Activated T-cell treated with anti-CD3 and anti-CD28 coated beads, Interleukin-2, amount 50 U/mL, for 72 hours (primary cell): Measurements from ENCODE around the gene INPP4B. TPM values are rescaled to one million over a fixed set of nuclear protein-coding genes. Genes with fewer than 3 reads are reported as not detected.
A peak's percentile ranks its signal among the peaks of the same experiment; 100 is the strongest.

Experiments
- ATAC-seq, 2 donors: fragments of 150-1000 bp; cut with Tn5 transposase; replicated peaks in 1 of 2; 2 replicates each; pipeline ENCODE4 v1.10.0; 2021; ENCODE audit warnings: moderate library complexity in 2 of 2, mild to moderate bottlenecking in 1 of 2
- DNase-seq, 2 donors: peaks; one replicate each; pipeline ENCODE4 v3.0.0; 2021 to 2022; ENCODE audit warnings: mixed read lengths in 1 of 2
- H3K27ac Mint-ChIP-seq: one replicate; pipeline ENCODE4 v1.8.0; 2022; ENCODE audit warnings: mild to moderate bottlenecking, moderate library complexity, mixed read lengths
- H3K27me3 Mint-ChIP-seq: one replicate; pipeline ENCODE4 v1.8.0; 2022; ENCODE audit warnings: low read depth, mixed read lengths
- H3K36me3 Mint-ChIP-seq, 2 donors: one replicate each; pipeline ENCODE4 v1.8.0; 2022; ENCODE audit warnings: mixed read lengths in 2 of 2, mild to moderate bottlenecking in 1 of 2; ENCODE audit not compliant: insufficient read depth in 2 of 2
- H3K4me1 Mint-ChIP-seq: one replicate; pipeline ENCODE4 v1.8.0; 2022; ENCODE audit warnings: low read depth, mixed read lengths
- H3K4me3 Mint-ChIP-seq, 2 donors: one replicate each; pipeline ENCODE4 v1.8.0; 2022; ENCODE audit warnings: mild to moderate bottlenecking in 2 of 2, mixed read lengths in 2 of 2, moderate library complexity in 2 of 2
- H3K9me3 Mint-ChIP-seq, 2 donors: one replicate each; pipeline ENCODE4 v1.8.0; 2022; ENCODE audit warnings: mixed read lengths in 2 of 2
- total RNA-seq, 2 donors: library from RNA; stranded (reverse); gene quantifications; one replicate each; pipeline ENCODE4 v1.2.3, GENCODE V29; 2022

Gene INPP4B
- total RNA-seq, 2 donors from 2014 or later: 64.9 to 67.3 TPM

DNA sequence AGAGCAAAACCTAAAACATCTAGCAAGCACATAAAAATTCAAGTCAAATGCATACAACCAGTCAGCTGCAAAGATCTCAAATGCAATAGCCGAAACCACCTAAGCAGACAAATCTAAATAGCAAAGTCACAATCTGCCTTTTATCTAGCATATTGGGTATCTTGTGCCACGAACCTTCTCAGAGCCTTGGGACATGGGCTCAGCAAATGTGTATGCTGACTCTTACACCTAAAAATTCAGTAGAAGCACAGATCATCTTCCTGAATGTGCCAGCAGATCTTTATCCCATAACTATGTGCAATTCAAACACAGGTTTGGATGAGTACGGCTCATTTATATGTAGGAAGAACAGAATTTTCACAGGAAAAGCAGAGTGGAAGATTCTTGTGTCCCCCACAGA lies 492.1 kb downstream of the INPP4B start:
- ATAC-seq (no peak), DNase-seq (no peak)
- Mint-ChIP-seq H3K4me3 (peak overlapping the region; percentile 79 to 82), H3K27me3 (no peaks in the 10 kb centered on the region), H3K4me1 (peaks cover 100% of the 10 kb centered on the region), H3K36me3 (no peaks in the 10 kb centered on the region), H3K9me3 (no peaks in the 10 kb centered on the region), H3K27ac (peak overlapping the region; percentile 97)

DNA sequence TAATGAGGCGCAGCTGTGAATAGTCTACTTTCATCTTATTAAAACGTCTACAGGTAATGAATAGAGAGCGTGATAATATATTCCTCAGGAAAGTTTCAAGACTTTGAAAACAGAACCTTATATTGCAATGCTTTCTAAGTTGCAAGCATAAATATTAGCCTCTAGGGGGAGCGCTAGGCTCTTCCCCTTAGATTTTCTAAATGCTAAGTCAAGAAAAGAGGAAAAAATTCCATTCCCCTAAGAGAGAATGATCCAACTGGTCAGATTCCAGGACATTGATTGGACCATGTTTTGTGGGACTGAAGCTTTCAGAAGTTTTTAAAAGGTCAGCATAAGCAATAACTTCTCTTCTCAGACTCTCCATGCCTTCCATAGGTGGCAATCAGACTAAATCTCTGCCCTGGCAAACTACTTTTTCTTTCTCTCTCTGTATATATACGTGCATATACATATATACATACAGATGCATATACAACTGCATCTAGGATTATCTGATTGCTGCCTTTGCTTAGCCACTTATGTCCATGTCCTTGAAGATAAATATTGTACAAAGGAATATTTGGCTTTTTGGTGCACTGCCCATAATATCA lies 492.9 kb downstream of the INPP4B start:
- no peak for DNase-seq
- H3K4me3 Mint-ChIP-seq: peak overlapping the region; percentile 79 to 82
- peaks cover 100% of the 10 kb centered on the region for H3K4me1 Mint-ChIP-seq
- peaks cover 0 to 3% of the 10 kb centered on the region in 2 donors for H3K36me3 Mint-ChIP-seq
- H3K27ac Mint-ChIP-seq: peak overlapping the region; percentile 97
- no peaks in the 10 kb centered on the region for H3K9me3 Mint-ChIP-seq
- peak in 1 of 2 donors; percentile 30 for ATAC-seq
- H3K27me3 Mint-ChIP-seq: no peaks in the 10 kb centered on the region

- Mint-ChIP-seq H3K27ac (peak overlapping the region; percentile 97), H3K27me3 (no peaks in the 10 kb centered on the region), H3K4me1 (peaks cover 100% of the 10 kb centered on the region), H3K36me3 (peaks cover 0 to 3% of the 10 kb centered on the region in 2 donors), H3K4me3 (peak overlapping the region; percentile 79 to 82), H3K9me3 (no peaks in the 10 kb centered on the region)
- DNase-seq (no peak), ATAC-seq (no peak)
These were observed 493.4 kb downstream of the INPP4B start for GRCh38 chr4:142352712-142353111.

DNA sequence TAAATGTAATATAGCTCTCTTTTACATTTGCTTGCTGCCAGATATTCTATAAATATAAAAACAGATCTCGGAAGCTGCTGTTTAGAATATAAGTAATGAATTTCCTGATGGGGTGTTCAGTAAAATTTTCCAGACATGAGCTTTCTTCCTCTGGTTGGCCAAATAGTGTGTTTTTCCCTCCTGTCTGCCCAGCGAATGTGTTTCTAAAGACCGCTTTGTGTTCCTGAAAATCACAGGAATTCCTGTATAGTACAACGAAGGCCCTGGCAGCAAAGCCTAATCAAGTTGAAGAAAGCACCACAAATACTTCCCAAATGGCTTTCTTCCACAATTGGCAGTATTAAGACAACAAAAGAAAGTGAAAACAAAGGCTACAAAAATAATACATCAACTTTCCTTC lies 494.1 kb downstream of the INPP4B start:
- Mint-ChIP-seq H3K27me3 (no peaks in the 10 kb centered on the region), H3K27ac (peak overlapping the region; percentile 98), H3K4me3 (peak overlapping the region; percentile 67 to 82), H3K9me3 (no peaks in the 10 kb centered on the region), H3K36me3 (peaks cover 0 to 3% of the 10 kb centered on the region in 2 donors), H3K4me1 (peaks cover 100% of the 10 kb centered on the region)
- no peak for DNase-seq
- ATAC-seq: no peak

DNA sequence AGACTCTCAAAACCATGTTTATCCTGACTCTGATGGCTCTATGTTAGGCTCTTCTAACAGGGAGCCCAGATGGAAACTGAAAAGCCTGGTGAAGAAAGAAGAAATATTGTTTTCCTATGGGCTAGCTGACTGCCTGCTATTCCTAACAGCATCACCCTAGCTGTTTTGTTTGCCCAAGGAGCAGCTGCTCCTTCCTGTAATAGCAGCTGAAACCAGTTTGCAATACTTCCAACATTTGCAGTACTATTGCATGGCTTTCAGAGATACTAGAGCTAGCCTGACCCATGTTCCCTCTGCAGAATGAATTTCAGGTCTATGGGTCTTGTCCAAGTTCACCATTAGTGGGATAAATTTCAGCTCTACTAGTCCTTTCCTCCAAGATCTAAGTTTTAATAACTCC lies 495.2 kb downstream of the INPP4B start:
- peaks cover 0 to 7% of the 10 kb centered on the region in 2 donors for H3K36me3 Mint-ChIP-seq
- ATAC-seq: no peak
- H3K4me1 Mint-ChIP-seq: peaks cover 100% of the 10 kb centered on the region
- no peaks in the 10 kb centered on the region for H3K9me3 Mint-ChIP-seq
- peak overlapping the region in 1 of 2 donors; percentile 82 for H3K4me3 Mint-ChIP-seq
- no peak for DNase-seq
- H3K27me3 Mint-ChIP-seq: no peaks in the 10 kb centered on the region
- H3K27ac Mint-ChIP-seq: peak overlapping the region; percentile 98

- Mint-ChIP-seq H3K27me3 (no peaks in the 10 kb centered on the region), H3K9me3 (no peaks in the 10 kb centered on the region), H3K27ac (peak overlapping the region; percentile 45), H3K36me3 (peaks cover 2 to 14% of the 10 kb centered on the region in 2 donors), H3K4me1 (peaks cover 91% of the 10 kb centered on the region), H3K4me3 (peak overlapping the region; percentile 37 to 52)
- ATAC-seq: no peak
- no peak for DNase-seq
These were observed 497.5 kb downstream of the INPP4B start for GRCh38 chr4:142348613-142349021.

DNA sequence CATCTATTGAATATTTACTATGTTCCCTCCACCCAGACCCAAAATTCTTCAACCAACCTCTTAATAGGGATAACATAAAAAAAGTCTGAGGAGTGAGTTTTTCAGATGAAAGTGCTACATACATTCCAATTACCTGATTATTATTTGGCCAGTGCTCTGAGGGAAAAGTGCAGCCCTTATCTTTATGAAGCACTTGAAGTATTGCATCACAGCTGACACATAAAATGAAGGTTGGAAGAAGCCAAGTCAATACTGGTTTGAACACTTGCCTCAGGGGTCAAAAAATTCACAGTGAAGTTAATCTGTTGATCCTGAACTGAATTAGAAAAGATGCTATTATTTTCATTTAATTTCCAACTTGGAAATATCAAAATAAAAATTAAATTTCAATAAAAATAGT lies 498.9 kb downstream of the INPP4B start:
- peak in 1 of 2 donors; percentile 64 for ATAC-seq
- no peaks in the 10 kb centered on the region for H3K9me3 Mint-ChIP-seq
- peaks cover 2 to 18% of the 10 kb centered on the region in 2 donors for H3K36me3 Mint-ChIP-seq
- peak overlapping the region; percentile 39 to 81 for H3K4me3 Mint-ChIP-seq
- H3K27me3 Mint-ChIP-seq: no peaks in the 10 kb centered on the region
- H3K4me1 Mint-ChIP-seq: peaks cover 86% of the 10 kb centered on the region
- DNase-seq: no peak
- peak overlapping the region; percentile 91 for H3K27ac Mint-ChIP-seq

- H3K4me1 Mint-ChIP-seq: peaks cover 74% of the 10 kb centered on the region
- no peaks in the 10 kb centered on the region for H3K27me3 Mint-ChIP-seq
- H3K4me3 Mint-ChIP-seq: peak overlapping the region; percentile 34 to 79
- no peak for ATAC-seq
- H3K36me3 Mint-ChIP-seq: peaks cover 4 to 21% of the 10 kb centered on the region in 2 donors
- H3K9me3 Mint-ChIP-seq: no peaks in the 10 kb centered on the region
- no peak for DNase-seq
- peak overlapping the region; percentile 98 for H3K27ac Mint-ChIP-seq
These were observed 500.2 kb downstream of the INPP4B start for GRCh38 chr4:142345924-142346323.

- no peak for DNase-seq
- Mint-ChIP-seq H3K27ac (no peak overlapping the region), H3K9me3 (no peaks in the 10 kb centered on the region), H3K4me3 (no peak overlapping the region), H3K4me1 (peaks cover 44% of the 10 kb centered on the region), H3K36me3 (peaks cover 8 to 25% of the 10 kb centered on the region in 2 donors), H3K27me3 (no peaks in the 10 kb centered on the region)
- ATAC-seq: no peak
These were observed 504.8 kb downstream of the INPP4B start for GRCh38 chr4:142341268-142341667.

DNA sequence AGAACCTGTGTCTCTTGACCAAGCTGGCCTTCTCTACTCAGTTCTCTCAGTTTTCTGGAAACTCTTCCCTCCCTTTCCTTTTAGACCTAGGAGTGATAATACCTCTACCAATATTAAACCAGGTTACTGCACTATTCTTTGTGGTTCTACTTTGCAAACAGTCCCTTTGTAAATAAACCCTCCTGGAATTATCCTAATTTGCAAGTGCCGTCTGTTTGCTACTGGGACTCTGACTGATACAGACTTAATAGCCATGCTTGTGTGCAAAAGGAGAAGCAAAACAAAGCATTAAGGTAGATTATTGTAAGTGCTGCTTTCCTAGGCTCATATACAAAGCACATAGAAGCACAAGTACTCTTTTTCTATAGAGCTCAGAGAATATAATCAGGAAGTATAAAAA lies 507.0 kb downstream of the INPP4B start:
- Mint-ChIP-seq H3K4me1 (peaks cover 35% of the 10 kb centered on the region), H3K36me3 (peaks cover 8 to 23% of the 10 kb centered on the region in 2 donors), H3K9me3 (no peaks in the 10 kb centered on the region), H3K27ac (no peak overlapping the region), H3K27me3 (no peaks in the 10 kb centered on the region), H3K4me3 (no peak overlapping the region)
- DNase-seq: no peak
- ATAC-seq: no peak

DNA sequence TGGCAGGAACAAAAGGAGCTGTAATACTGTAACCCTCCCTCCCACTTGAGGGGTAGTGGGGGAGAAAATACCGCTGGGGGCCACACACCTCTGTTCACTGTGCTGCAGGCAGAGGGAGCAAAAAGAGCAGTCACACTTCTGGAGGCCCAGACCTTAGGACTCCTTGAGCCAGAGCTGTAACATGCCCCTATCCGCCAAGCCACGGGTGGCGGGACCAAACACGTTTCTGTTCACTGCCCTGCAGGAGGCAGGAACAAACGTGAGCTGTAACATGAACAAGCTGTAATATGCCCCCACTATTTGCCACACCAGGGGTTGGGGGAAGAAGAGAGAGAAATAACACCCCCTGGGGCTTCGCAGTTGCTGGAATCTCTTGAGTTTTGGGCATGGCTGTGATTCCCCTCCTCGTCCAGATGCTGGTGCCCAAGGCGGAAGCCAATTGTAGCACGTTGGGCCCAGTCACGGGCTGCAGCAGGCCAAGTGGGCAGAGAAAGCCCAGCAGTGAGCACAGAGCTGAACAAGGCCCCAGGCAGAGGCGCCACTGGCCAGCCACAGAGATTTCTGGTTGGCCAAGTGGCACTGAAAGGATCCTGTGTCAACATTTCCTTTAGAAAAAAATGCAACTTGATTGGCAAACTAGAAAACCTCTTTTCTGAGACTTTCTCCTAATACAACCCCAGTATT lies 509.7 kb downstream of the INPP4B start:
- Mint-ChIP-seq H3K4me1 (peaks cover 42% of the 10 kb centered on the region), H3K27ac (no peak overlapping the region), H3K36me3 (peaks cover 7 to 19% of the 10 kb centered on the region in 2 donors), H3K27me3 (no peaks in the 10 kb centered on the region), H3K9me3 (no peaks in the 10 kb centered on the region), H3K4me3 (no peak overlapping the region)
- DNase-seq (no peak), ATAC-seq (no peak)

- Mint-ChIP-seq H3K9me3 (no peaks in the 10 kb centered on the region), H3K4me1 (peaks cover 46% of the 10 kb centered on the region), H3K27me3 (no peaks in the 10 kb centered on the region), H3K27ac (no peak overlapping the region), H3K4me3 (no peak overlapping the region), H3K36me3 (peaks cover 7 to 18% of the 10 kb centered on the region in 2 donors)
- ATAC-seq (no peak), DNase-seq (no peak)
These were observed 511.2 kb downstream of the INPP4B start for GRCh38 chr4:142334931-142335330.

DNA sequence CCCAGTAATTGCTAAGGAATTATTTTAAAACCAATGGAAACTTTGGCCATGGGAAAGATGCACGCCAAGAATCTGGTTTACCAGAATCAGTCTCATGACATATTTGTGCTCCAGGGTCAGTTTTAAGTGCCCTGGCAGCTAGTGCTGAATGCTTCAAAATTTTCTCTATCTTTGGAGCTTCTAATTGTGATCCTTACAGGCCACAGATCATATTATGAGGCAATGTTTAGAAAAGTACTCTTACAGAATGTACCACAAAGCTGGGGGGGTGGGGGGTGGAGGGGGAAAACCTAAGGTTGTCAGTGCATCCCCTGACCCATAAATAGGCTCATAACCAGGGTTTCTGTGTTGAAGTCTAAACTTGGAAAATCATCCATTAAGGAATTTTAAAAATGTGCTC lies 514.5 kb downstream of the INPP4B start:
- DNase-seq (no peak), ATAC-seq (no peak)
- H3K27ac Mint-ChIP-seq: no peak overlapping the region
- H3K4me1 Mint-ChIP-seq: peaks cover 54% of the 10 kb centered on the region
- no peak overlapping the region for H3K4me3 Mint-ChIP-seq
- no peaks in the 10 kb centered on the region for H3K9me3 Mint-ChIP-seq
- H3K27me3 Mint-ChIP-seq: no peaks in the 10 kb centered on the region
- peaks cover 8 to 19% of the 10 kb centered on the region in 2 donors for H3K36me3 Mint-ChIP-seq
